Lung (tissue), 12 donors: ENCODE measurements around the gene CDKAL1. TPM values are rescaled to one million over a fixed set of nuclear protein-coding genes. Genes with fewer than 3 reads are reported as not detected.
A peak's percentile ranks its signal among the peaks of the same experiment; 100 is the strongest.

Experiments used
- ATAC-seq: fragments of 200-7000 bp; cut with Tn5 transposase; one replicate; pipeline ENCODE4 v1.9.1; 2020; ENCODE audit warnings: moderate number of reproducible peaks; ENCODE audit not compliant: insufficient read depth, low FRiP score
- DNase-seq, 3 donors: peaks; one replicate each; pipeline ENCODE4 v3.0.0-alpha.2; 2013 to 2017
- H3K27ac ChIP-seq, 2 donors: one replicate each; pipeline ENCODE4 v1.5.1; 2013; ENCODE audit warnings: mild to moderate bottlenecking in 2 of 2, moderate library complexity in 2 of 2, control low read depth in 1 of 2, inconsistent platforms in 1 of 2, low read depth in 1 of 2, low read length in 1 of 2
- H3K27me3 ChIP-seq, 3 donors: one replicate each; pipeline ENCODE4 v1.5.1; 2013; ENCODE audit warnings: low read length in 2 of 3; ENCODE audit not compliant: control insufficient read depth in 3 of 3, insufficient read depth in 3 of 3
- H3K36me3 ChIP-seq, 4 donors: one replicate each; pipeline ENCODE4 v1.5.1; 2013; ENCODE audit warnings: low read length in 4 of 4, mild to moderate bottlenecking in 1 of 4, moderate library complexity in 1 of 4; ENCODE audit not compliant: control insufficient read depth in 4 of 4, insufficient read depth in 4 of 4
- H3K4me1 ChIP-seq, 5 donors: one replicate each; pipeline ENCODE4 v1.5.1; 2013; ENCODE audit warnings: low read length in 5 of 5, mild to moderate bottlenecking in 2 of 5, moderate library complexity in 1 of 5; ENCODE audit not compliant: control insufficient read depth in 5 of 5, insufficient read depth in 5 of 5
- H3K4me3 ChIP-seq: one replicate; pipeline ENCODE4 v1.5.1; 2013; ENCODE audit warnings: mild to moderate bottlenecking, control low read depth, moderate library complexity
- H3K9ac ChIP-seq, 2 donors: one replicate each; pipeline ENCODE4 v1.5.1; 2013; ENCODE audit warnings: low read length in 2 of 2, control low read depth in 1 of 2; ENCODE audit not compliant: insufficient read depth in 1 of 2
- H3K9me3 ChIP-seq, 4 donors: one replicate each; pipeline ENCODE4 v1.5.1; 2013; ENCODE audit warnings: low read length in 3 of 4, mild to moderate bottlenecking in 1 of 4, moderate library complexity in 1 of 4; ENCODE audit not compliant: control insufficient read depth in 4 of 4, insufficient read depth in 3 of 4
- WGBS, 2 donors: extraction: QIAGEN DNeasy Blood & Tissue Kit; methylation state at CpG; one replicate each; pipeline ENCODE4 v1.1.7; 2013; 5-methylcytosine and 5-hydroxymethylcytosine counted together
- polyA plus RNA-seq, 2 donors: library from polyadenylated mRNA; stranded (reverse); fragments of 200-250 nt; gene quantifications; one replicate each; pipeline ENCODE4 v1.2.1, GENCODE V29; 2013
- total RNA-seq, 2 donors: library from RNA; depleted of rRNA in 1 of 2; stranded (reverse); fragments of >200 nt in 1 of 2; gene quantifications; one replicate each; pipeline ENCODE4 v1.2.1, GENCODE V29; 2014 to 2021
- TF ChIP-seq, protein P1 (sequence below): IDR thresholded peaks from 2 replicates; pipeline ENCODE4 v1.5.1; 2012; ENCODE audit warnings: mild to moderate bottlenecking; ENCODE audit errors: control extremely low read depth, extremely low read depth
- donor health status: control.
- donor health status: control.
- donor health status: Bipolar disorder and iron deficiency.
- donor health status: healthy.
- donor health status: DM: yes; HTN: yes; CAD: no.

The CDKAL1 gene
- total and polyA plus RNA-seq, 4 donors: 4.0 to 39.0 (median 10.0) TPM

DNA sequence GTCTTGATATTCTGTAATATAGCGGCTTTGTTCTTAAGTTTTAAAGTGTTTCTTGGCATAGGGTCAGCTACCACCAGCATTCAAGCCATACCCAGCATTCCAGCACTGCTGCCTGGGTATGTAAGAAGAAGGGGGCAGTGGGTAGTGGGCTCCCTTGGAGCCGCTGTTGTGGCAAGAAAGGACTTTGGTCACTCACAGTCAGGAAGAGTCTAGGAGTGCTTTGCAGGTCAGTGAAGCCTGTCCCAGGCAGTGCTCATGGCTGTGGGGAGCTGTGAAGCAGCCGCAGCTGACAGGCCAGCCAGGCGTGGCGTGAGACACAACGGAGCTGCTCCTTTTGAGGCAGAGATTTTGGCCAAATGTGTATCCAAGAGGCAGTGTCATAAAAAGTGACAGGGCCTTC, 512.0 kb downstream of the CDKAL1 start:
- peak; percentile 78 to 85 (median 78) for DNase-seq
- H3K27me3 ChIP-seq: no peaks in the 10 kb centered on the region
- H3K4me3 ChIP-seq: no peak overlapping the region
- peaks cover 0 to 1% (median 0%) of the 10 kb centered on the region in 4 donors for H3K36me3 ChIP-seq
- ATAC-seq: no peak
- WGBS, 2 donors: 83 to 85% methylated on average over 6 of the region's 6 CpGs
- no peaks in the 10 kb centered on the region for H3K9me3 ChIP-seq
- no peak overlapping the region for H3K9ac ChIP-seq
- TF ChIP-seq, protein P1, sequence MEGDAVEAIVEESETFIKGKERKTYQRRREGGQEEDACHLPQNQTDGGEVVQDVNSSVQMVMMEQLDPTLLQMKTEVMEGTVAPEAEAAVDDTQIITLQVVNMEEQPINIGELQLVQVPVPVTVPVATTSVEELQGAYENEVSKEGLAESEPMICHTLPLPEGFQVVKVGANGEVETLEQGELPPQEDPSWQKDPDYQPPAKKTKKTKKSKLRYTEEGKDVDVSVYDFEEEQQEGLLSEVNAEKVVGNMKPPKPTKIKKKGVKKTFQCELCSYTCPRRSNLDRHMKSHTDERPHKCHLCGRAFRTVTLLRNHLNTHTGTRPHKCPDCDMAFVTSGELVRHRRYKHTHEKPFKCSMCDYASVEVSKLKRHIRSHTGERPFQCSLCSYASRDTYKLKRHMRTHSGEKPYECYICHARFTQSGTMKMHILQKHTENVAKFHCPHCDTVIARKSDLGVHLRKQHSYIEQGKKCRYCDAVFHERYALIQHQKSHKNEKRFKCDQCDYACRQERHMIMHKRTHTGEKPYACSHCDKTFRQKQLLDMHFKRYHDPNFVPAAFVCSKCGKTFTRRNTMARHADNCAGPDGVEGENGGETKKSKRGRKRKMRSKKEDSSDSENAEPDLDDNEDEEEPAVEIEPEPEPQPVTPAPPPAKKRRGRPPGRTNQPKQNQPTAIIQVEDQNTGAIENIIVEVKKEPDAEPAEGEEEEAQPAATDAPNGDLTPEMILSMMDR: no peak
- no peak overlapping the region for H3K27ac ChIP-seq
- H3K4me1 ChIP-seq: peaks cover 0 to 12% (median 5%) of the 10 kb centered on the region in 5 donors

DNA sequence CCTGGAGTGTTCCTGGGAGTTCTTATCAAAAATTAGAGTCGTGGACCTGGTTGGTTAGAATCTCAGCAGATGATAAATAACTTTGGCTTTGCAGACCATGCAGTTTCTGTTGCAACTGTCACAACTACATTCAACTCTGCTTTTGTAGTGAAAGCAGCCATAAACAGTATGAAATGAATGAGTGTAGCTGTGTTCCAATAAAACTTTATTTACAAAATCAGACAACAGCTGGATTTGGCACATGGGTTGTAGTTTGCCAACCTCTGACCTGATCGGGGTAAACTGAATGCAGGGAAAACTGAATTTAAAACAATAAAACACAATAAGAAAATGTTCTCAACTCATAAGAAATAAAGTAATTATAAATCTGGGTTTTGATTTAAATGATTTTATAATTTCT, 513.8 kb downstream of the CDKAL1 start:
- no peak for ATAC-seq
- H3K27ac ChIP-seq: no peak overlapping the region
- H3K9ac ChIP-seq: no peak overlapping the region
- peaks cover 0 to 12% (median 5%) of the 10 kb centered on the region in 5 donors for H3K4me1 ChIP-seq
- no peak for DNase-seq
- H3K9me3 ChIP-seq: no peaks in the 10 kb centered on the region
- H3K27me3 ChIP-seq: no peaks in the 10 kb centered on the region
- TF ChIP-seq, protein P1: no peak
- 92 to 97% methylated on average over 2 of the region's 2 CpGs for WGBS, 2 donors
- peaks cover 0 to 1% (median 0%) of the 10 kb centered on the region in 4 donors for H3K36me3 ChIP-seq
- H3K4me3 ChIP-seq: no peak overlapping the region

DNA sequence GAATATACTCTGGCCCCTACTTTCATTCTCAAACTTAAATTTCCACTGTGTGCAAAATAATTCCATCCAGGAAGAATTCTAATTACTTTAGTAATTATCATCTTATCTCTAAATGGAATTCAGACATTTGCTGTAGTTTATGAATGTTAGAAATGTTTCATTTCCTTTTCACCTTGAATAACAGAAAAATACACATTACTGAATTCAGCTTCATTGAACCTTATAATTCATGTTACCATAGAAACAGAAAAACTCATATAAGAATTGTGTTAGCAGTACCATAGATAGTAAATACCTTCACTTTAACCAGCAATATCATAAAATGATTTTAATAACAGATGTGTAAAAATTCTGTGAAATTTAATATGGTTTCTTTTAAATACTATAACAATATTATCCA, 514.9 kb downstream of the CDKAL1 start:
- no peaks in the 10 kb centered on the region for H3K9me3 ChIP-seq
- no peak overlapping the region for H3K4me3 ChIP-seq
- H3K9ac ChIP-seq: no peak overlapping the region
- H3K4me1 ChIP-seq: peaks cover 0 to 12% (median 5%) of the 10 kb centered on the region in 5 donors
- TF ChIP-seq, protein P1: no peak
- peak in 1 of 3 donors; percentile 21 for DNase-seq
- no peak for ATAC-seq
- H3K27ac ChIP-seq: no peak overlapping the region
- H3K36me3 ChIP-seq: peaks cover 0 to 1% (median 0%) of the 10 kb centered on the region in 4 donors
- H3K27me3 ChIP-seq: no peaks in the 10 kb centered on the region

DNA sequence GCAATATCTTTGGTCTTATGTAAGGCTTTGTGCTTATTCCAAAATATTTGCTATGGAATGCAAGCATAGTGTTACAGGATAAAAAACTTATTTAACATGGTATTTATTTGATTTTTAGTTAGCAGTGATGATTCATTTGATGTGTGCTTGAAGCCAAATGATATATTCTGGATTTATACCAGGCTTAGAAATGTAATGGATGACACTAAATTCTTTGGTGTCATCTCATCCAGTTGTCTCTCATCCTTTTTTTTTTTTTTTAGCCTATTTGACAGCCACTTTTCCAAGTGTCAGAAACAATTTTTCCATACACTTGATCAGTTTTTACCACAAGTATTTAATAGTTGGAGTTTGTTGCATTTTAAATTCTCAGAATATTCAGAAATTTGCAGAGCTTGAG, 515.3 kb downstream of the CDKAL1 start:
- ATAC-seq (no peak), DNase-seq (peak in 2 of 3 donors; percentile 43 to 44)
- TF ChIP-seq, protein P1: no peak

More for the DNA sequence above, 515.3 kb downstream of the CDKAL1 start:
- no peak overlapping the region for H3K4me3 ChIP-seq
- no peak overlapping the region for H3K9ac ChIP-seq
- H3K27me3 ChIP-seq: no peaks in the 10 kb centered on the region
- no peaks in the 10 kb centered on the region for H3K9me3 ChIP-seq
- peaks cover 0 to 1% (median 0%) of the 10 kb centered on the region in 4 donors for H3K36me3 ChIP-seq
- no peak overlapping the region for H3K27ac ChIP-seq
- peaks cover 0 to 12% (median 5%) of the 10 kb centered on the region in 5 donors for H3K4me1 ChIP-seq
